ENCODE results near the gene ATP8A2.

Gene ATP8A2

GRCh38 chr13:25762281-25762680, 390.5 kb downstream of the ATP8A2 start:
- H3K27ac ChIP-seq (ENCODE audit: poor library complexity, severe bottlenecking): no peak overlapping the region
- no peaks in the 10 kb centered on the region for H3K4me1 ChIP-seq (ENCODE audit: insufficient read depth, poor library complexity, severe bottlenecking)
- no peak for ATAC-seq (ENCODE audit: low read depth)
- no peaks in the 10 kb centered on the region for H3K36me3 ChIP-seq (ENCODE audit: low read depth)
- no peaks in the 10 kb centered on the region for H3K9me3 ChIP-seq (ENCODE audit: severe bottlenecking)
- no peak overlapping the region for H3K4me3 ChIP-seq (ENCODE audit: severe bottlenecking)
- no peak for DNase-seq (ENCODE audit: low spot score)
- no peak for TF ChIP-seq CTCF (IDR thresholded peaks at IDR 0.05; ENCODE audit: poor library complexity, severe bottlenecking)
- H3K27me3 ChIP-seq (ENCODE audit: insufficient read depth, poor library complexity, severe bottlenecking): no peaks in the 10 kb centered on the region

- no peaks in the 10 kb centered on the region for H3K36me3 ChIP-seq (ENCODE audit: low read depth)
- ATAC-seq (ENCODE audit: low read depth) (no peak), DNase-seq (ENCODE audit: low spot score) (no peak)
- H3K27ac ChIP-seq (ENCODE audit: poor library complexity, severe bottlenecking): no peak overlapping the region
- H3K4me1 ChIP-seq (ENCODE audit: insufficient read depth, poor library complexity, severe bottlenecking): no peaks in the 10 kb centered on the region
- no peak overlapping the region for H3K4me3 ChIP-seq (ENCODE audit: severe bottlenecking)
- H3K9me3 ChIP-seq (ENCODE audit: severe bottlenecking): no peaks in the 10 kb centered on the region
- H3K27me3 ChIP-seq (ENCODE audit: insufficient read depth, poor library complexity, severe bottlenecking): no peaks in the 10 kb centered on the region
- no peak for TF ChIP-seq CTCF (IDR thresholded peaks at IDR 0.05; ENCODE audit: poor library complexity, severe bottlenecking)
Observed at GRCh38 chr13:25762795-25763377, 391.1 kb downstream of the ATP8A2 start.

- Histone ChIP-seq H3K9me3 (ENCODE audit: severe bottlenecking) (no peaks in the 10 kb centered on the region), H3K36me3 (ENCODE audit: low read depth) (no peaks in the 10 kb centered on the region), H3K27ac (ENCODE audit: poor library complexity, severe bottlenecking) (no peak overlapping the region), H3K4me1 (ENCODE audit: insufficient read depth, poor library complexity, severe bottlenecking) (no peaks in the 10 kb centered on the region), H3K27me3 (ENCODE audit: insufficient read depth, poor library complexity, severe bottlenecking) (no peaks in the 10 kb centered on the region), H3K4me3 (ENCODE audit: severe bottlenecking) (no peak overlapping the region)
- no peak for ATAC-seq (ENCODE audit: low read depth)
- no peak for DNase-seq (ENCODE audit: low spot score)
- no peak for TF ChIP-seq CTCF (IDR thresholded peaks at IDR 0.05; ENCODE audit: poor library complexity, severe bottlenecking)
Observed at GRCh38 chr13:25764378-25764777, 392.6 kb downstream of the ATP8A2 start.

- ATAC-seq (ENCODE audit: low read depth): no peak
- Histone ChIP-seq H3K27me3 (ENCODE audit: insufficient read depth, poor library complexity, severe bottlenecking) (no peaks in the 10 kb centered on the region), H3K36me3 (ENCODE audit: low read depth) (no peaks in the 10 kb centered on the region), H3K9me3 (ENCODE audit: severe bottlenecking) (no peaks in the 10 kb centered on the region), H3K27ac (ENCODE audit: poor library complexity, severe bottlenecking) (no peak overlapping the region), H3K4me1 (ENCODE audit: insufficient read depth, poor library complexity, severe bottlenecking) (no peaks in the 10 kb centered on the region), H3K4me3 (ENCODE audit: severe bottlenecking) (no peak overlapping the region)
- DNase-seq (ENCODE audit: low spot score): no peak
- TF ChIP-seq CTCF (IDR thresholded peaks at IDR 0.05; ENCODE audit: poor library complexity, severe bottlenecking): no peak
Observed at GRCh38 chr13:25765266-25765665, 393.5 kb downstream of the ATP8A2 start.

- no peak overlapping the region for H3K27ac ChIP-seq (ENCODE audit: poor library complexity, severe bottlenecking)
- no peaks in the 10 kb centered on the region for H3K27me3 ChIP-seq (ENCODE audit: insufficient read depth, poor library complexity, severe bottlenecking)
- no peaks in the 10 kb centered on the region for H3K9me3 ChIP-seq (ENCODE audit: severe bottlenecking)
- H3K4me1 ChIP-seq (ENCODE audit: insufficient read depth, poor library complexity, severe bottlenecking): peaks cover 2% of the 10 kb centered on the region
- H3K4me3 ChIP-seq (ENCODE audit: severe bottlenecking): no peak overlapping the region
- H3K36me3 ChIP-seq (ENCODE audit: low read depth): no peaks in the 10 kb centered on the region
- no peak for TF ChIP-seq CTCF (IDR thresholded peaks at IDR 0.05; ENCODE audit: poor library complexity, severe bottlenecking)
- ATAC-seq (ENCODE audit: low read depth) (no peak), DNase-seq (ENCODE audit: low spot score) (no peak)
Observed at GRCh38 chr13:25766576-25766975, 394.8 kb downstream of the ATP8A2 start.

Measured in RWPE2 (cell line).